ENCODE measurements around the gene EBF4. TPM values are rescaled to one million over a fixed set of nuclear protein-coding genes. Genes with fewer than 3 reads are reported as not detected.

Gene EBF4
- total RNA-seq, 1 donor from 2014 or later: 24.6 TPM

DNA sequence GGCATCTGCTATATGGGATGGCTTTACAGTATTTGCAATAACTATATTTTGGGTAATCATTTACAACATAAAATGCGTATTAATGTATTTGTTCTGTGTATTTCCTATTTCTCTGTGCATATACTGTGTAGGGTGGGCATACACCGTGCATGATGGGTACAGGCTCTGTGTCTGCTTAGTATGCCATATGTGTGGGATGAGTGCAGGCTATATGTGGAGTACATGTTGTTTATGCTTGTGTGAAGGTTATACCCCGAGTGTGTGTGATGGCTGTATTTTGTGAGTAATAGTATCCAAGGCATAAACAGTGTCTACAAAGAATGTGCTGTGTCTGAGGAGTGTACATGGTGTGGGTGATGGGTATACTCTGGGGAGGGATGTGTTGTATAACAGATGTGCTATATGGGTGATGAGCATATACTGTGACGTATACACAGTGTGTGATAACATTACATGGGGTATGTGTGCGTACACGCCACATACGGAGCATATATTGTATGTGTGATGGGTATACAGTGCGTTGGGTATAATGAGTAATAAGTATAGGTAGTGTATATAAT, 55.2 kb downstream of the EBF4 start:
- peaks cover 7% of the 10 kb centered on the region for H3K36me3 Mint-ChIP-seq (ENCODE audit: low read depth)
- DNase-seq (ENCODE audit: low read depth, low spot score): no peak
- TF ChIP-seq, protein P1, sequence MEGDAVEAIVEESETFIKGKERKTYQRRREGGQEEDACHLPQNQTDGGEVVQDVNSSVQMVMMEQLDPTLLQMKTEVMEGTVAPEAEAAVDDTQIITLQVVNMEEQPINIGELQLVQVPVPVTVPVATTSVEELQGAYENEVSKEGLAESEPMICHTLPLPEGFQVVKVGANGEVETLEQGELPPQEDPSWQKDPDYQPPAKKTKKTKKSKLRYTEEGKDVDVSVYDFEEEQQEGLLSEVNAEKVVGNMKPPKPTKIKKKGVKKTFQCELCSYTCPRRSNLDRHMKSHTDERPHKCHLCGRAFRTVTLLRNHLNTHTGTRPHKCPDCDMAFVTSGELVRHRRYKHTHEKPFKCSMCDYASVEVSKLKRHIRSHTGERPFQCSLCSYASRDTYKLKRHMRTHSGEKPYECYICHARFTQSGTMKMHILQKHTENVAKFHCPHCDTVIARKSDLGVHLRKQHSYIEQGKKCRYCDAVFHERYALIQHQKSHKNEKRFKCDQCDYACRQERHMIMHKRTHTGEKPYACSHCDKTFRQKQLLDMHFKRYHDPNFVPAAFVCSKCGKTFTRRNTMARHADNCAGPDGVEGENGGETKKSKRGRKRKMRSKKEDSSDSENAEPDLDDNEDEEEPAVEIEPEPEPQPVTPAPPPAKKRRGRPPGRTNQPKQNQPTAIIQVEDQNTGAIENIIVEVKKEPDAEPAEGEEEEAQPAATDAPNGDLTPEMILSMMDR (conservative IDR thresholded peaks at IDR 0.05): no peak
- H3K4me3 Mint-ChIP-seq: no peak overlapping the region
- peaks cover 89% of the 10 kb centered on the region for H3K27me3 Mint-ChIP-seq (ENCODE audit: low read depth)
- H3K27ac Mint-ChIP-seq (ENCODE audit: unreplicated experiment): no peak overlapping the region
- H3K9me3 Mint-ChIP-seq: no peaks in the 10 kb centered on the region
- peaks cover 14% of the 10 kb centered on the region for H3K4me1 Mint-ChIP-seq

DNA sequence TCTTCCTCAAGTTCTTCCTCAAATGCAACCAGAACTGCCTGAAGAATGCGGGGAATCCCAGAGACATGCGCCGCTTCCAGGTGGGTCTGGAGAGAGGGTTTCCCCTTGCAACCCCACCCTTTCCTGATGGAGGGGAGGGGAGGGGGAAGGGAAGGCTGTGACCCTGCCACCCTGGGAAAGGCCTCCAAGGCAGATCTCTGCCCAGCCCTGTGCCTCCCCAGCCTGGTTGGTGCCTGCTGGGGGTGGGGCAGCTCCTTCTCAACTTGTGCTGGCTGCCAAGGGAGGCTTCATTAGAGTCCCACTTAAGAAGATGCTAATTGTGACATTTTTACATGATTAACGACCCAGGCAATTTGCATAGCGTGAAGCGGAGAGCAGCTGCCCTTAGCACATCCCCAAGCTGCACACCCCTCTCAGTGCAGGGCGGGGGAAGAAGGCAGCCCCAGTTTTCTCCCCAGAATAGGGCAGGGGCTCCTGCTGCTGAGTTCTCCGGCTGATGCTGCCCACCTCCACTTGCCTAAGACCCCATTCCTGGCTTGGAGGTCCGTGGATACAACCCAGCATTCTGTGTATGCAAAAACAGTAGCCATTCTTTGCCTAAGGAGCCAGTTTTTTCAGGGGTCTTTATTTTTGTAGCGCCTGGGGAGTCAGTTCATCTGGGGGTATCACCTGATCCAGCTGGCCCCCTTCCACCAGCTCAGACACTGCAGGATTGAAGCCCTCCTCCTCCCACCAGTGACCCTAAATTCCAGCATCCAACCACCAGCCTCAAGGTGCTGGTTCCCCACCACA, 56.2 kb downstream of the EBF4 start:
- Mint-ChIP-seq H3K4me3 (no peak overlapping the region), H3K27me3 (ENCODE audit: low read depth) (peaks cover 89% of the 10 kb centered on the region), H3K27ac (ENCODE audit: unreplicated experiment) (no peak overlapping the region), H3K36me3 (ENCODE audit: low read depth) (peaks cover 7% of the 10 kb centered on the region), H3K9me3 (no peaks in the 10 kb centered on the region), H3K4me1 (peaks cover 20% of the 10 kb centered on the region)
- no peak for DNase-seq (ENCODE audit: low read depth, low spot score)
- TF ChIP-seq, protein P1 (conservative IDR thresholded peaks at IDR 0.05): no peak

DNA sequence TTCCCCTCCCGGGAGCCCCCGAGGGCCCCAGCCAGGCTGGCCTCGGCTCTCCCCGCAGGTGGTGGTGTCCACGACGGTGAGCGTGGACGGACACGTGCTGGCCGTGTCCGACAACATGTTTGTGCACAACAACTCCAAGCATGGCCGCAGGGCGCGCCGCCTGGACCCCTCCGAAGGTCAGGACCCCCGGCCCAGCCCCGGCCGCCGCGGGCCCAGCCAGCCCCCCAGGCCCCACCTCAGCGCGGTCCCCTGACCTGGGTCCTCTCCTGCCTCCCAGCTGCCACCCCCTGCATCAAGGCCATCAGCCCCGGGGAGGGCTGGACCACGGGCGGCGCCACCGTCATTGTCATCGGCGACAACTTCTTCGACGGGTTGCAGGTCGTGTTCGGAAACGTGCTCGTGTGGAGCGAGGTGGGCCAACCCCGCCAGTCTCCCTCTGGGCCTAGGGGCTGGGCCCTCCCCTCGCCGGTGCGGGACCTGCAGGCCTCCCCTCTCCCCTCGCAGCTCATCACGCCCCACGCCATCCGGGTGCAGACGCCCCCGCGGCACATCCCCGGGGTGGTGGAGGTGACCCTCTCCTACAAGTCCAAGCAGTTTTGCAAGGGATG, 56.9 kb downstream of the EBF4 start:
- peaks cover 91% of the 10 kb centered on the region for H3K27me3 Mint-ChIP-seq (ENCODE audit: low read depth)

GRCh38 chr20:2749951-2750490, 57.4 kb downstream of the EBF4 start:
- Mint-ChIP-seq H3K27ac (ENCODE audit: unreplicated experiment) (no peak overlapping the region), H3K4me1 (peaks cover 20% of the 10 kb centered on the region), H3K27me3 (ENCODE audit: low read depth) (peaks cover 91% of the 10 kb centered on the region), H3K36me3 (ENCODE audit: low read depth) (peaks cover 7% of the 10 kb centered on the region), H3K4me3 (no peak overlapping the region), H3K9me3 (no peaks in the 10 kb centered on the region)
- no peak for DNase-seq (ENCODE audit: low read depth, low spot score)
- TF ChIP-seq, protein P1 (conservative IDR thresholded peaks at IDR 0.05): no peak

More for the DNA sequence above, 56.9 kb downstream of the EBF4 start:
- H3K36me3 Mint-ChIP-seq (ENCODE audit: low read depth): peaks cover 7% of the 10 kb centered on the region
- H3K27ac Mint-ChIP-seq (ENCODE audit: unreplicated experiment): no peak overlapping the region
- no peak overlapping the region for H3K4me3 Mint-ChIP-seq
- TF ChIP-seq, protein P1 (conservative IDR thresholded peaks at IDR 0.05): no peak
- no peaks in the 10 kb centered on the region for H3K9me3 Mint-ChIP-seq
- H3K4me1 Mint-ChIP-seq: peaks cover 20% of the 10 kb centered on the region
- no peak for DNase-seq (ENCODE audit: low read depth, low spot score)

GRCh38 chr20:2750491-2751251, 58.1 kb downstream of the EBF4 start:
- H3K9me3 Mint-ChIP-seq: no peaks in the 10 kb centered on the region
- no peak for DNase-seq (ENCODE audit: low read depth, low spot score)
- H3K4me3 Mint-ChIP-seq: peak overlapping the region; percentile 76
- H3K27me3 Mint-ChIP-seq (ENCODE audit: low read depth): peaks cover 88% of the 10 kb centered on the region
- no peak overlapping the region for H3K27ac Mint-ChIP-seq (ENCODE audit: unreplicated experiment)
- peaks cover 20% of the 10 kb centered on the region for H3K4me1 Mint-ChIP-seq
- TF ChIP-seq, protein P1 (conservative IDR thresholded peaks at IDR 0.05): no peak
- H3K36me3 Mint-ChIP-seq (ENCODE audit: low read depth): peaks cover 7% of the 10 kb centered on the region
